Peyer's patch (tissue), 4 donors: ENCODE measurements around the gene SGCB.

ENCODE experiments used
- CTCF ChIP-seq, 6 experiments: fragments of 450-650 bp in 4 of 6; fragments of 200-600 bp in 2 of 6; sonication (generic) in 1 of 6; IDR thresholded peaks; one replicate each; pipeline ENCODE4 v1.5.1; 2017 to 2019; ENCODE audit warnings: antibody characterized with exemption in 6 of 6, mild to moderate bottlenecking in 3 of 6, moderate library complexity in 1 of 6
- POLR2A ChIP-seq, 2 donors: fragments of 450-650 bp; IDR thresholded peaks; one replicate each; pipeline ENCODE4 v1.5.1; 2017; ENCODE audit warnings: antibody characterized with exemption in 2 of 2, mild to moderate bottlenecking in 2 of 2, moderate library complexity in 2 of 2

- TF ChIP-seq CTCF (IDR thresholded peaks at IDR 0.05) (no peak), POLR2A (IDR thresholded peaks at IDR 0.05) (no peak)
Observed at GRCh38 chr4:52052475-52052780, 14.3 kb upstream of the SGCB start.
